Nephron (organoid): Measurements from ENCODE around the gene RSU1.

Experiments
- H3K27ac Mint-ChIP-seq, 3 experiments: 2 replicates each; pipeline ENCODE4 v1.8.0; 2020; ENCODE audit warnings: mixed read lengths in 3 of 3, mild to moderate bottlenecking in 2 of 3, moderate library complexity in 1 of 3
- H3K27me3 Mint-ChIP-seq: 2 replicates; pipeline ENCODE4 v1.8.0; 2021; ENCODE audit warnings: low read depth, mild to moderate bottlenecking, moderate library complexity, mixed read lengths
- H3K36me3 Mint-ChIP-seq: 2 replicates; pipeline ENCODE4 v1.8.0; 2020; ENCODE audit warnings: low read depth, mixed read lengths
- H3K4me1 Mint-ChIP-seq: 2 replicates; pipeline ENCODE4 v1.8.0; 2020; ENCODE audit warnings: mixed read lengths
- H3K4me3 Mint-ChIP-seq, 3 experiments: 2 replicates each; pipeline ENCODE4 v1.8.0; 2020; ENCODE audit warnings: mild to moderate bottlenecking in 3 of 3, mixed read lengths in 3 of 3, moderate library complexity in 2 of 3
- H3K9me3 Mint-ChIP-seq: 2 replicates; pipeline ENCODE4 v1.8.0; 2020; ENCODE audit warnings: mixed read lengths
- TF ChIP-seq, protein P1 (sequence below), 3 experiments: fragments of 200-600 bp; sonication (generic); IDR thresholded peaks; one replicate each; pipeline ENCODE4 v1.5.0; 2021; ENCODE audit warnings: antibody characterized with exemption in 3 of 3; ENCODE audit not compliant: unreplicated experiment in 3 of 3

Gene RSU1

DNA sequence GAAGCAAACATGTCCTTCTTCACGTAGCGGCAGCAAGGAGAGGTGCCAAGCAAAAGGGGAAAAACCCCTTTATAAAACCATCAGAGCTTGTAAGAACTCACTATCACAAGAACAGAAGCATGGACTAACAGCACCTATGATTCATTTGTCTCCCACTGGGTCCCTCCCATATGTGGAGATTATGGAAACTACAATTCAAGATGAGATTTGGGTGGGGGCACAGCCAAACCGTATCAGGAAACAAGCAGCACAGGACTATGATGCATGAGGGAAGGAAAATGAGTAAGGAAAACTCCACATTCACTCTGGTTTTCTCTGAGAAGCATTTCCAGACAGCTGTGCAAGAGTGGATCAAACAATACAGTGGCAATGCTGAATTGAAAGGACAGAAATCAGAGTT, 81.6 kb downstream of the RSU1 start:
- Mint-ChIP-seq H3K4me1 (no peaks in the 10 kb centered on the region), H3K36me3 (peaks cover 76% of the 10 kb centered on the region), H3K27ac (no peak overlapping the region), H3K4me3 (no peak overlapping the region), H3K27me3 (no peaks in the 10 kb centered on the region), H3K9me3 (peaks cover 39% of the 10 kb centered on the region)
- TF ChIP-seq, protein P1, sequence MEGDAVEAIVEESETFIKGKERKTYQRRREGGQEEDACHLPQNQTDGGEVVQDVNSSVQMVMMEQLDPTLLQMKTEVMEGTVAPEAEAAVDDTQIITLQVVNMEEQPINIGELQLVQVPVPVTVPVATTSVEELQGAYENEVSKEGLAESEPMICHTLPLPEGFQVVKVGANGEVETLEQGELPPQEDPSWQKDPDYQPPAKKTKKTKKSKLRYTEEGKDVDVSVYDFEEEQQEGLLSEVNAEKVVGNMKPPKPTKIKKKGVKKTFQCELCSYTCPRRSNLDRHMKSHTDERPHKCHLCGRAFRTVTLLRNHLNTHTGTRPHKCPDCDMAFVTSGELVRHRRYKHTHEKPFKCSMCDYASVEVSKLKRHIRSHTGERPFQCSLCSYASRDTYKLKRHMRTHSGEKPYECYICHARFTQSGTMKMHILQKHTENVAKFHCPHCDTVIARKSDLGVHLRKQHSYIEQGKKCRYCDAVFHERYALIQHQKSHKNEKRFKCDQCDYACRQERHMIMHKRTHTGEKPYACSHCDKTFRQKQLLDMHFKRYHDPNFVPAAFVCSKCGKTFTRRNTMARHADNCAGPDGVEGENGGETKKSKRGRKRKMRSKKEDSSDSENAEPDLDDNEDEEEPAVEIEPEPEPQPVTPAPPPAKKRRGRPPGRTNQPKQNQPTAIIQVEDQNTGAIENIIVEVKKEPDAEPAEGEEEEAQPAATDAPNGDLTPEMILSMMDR (IDR thresholded peaks at IDR 0.05; ENCODE audit: unreplicated experiment in 3 of 3) = no peak

GRCh38 chr10:16732376-16732775, 84.8 kb downstream of the RSU1 start:
- Mint-ChIP-seq H3K27ac (no peak overlapping the region), H3K4me3 (no peak overlapping the region), H3K9me3 (peaks cover 46% of the 10 kb centered on the region)

GRCh38 chr10:16728266-16728665, 89.0 kb downstream of the RSU1 start:
- Mint-ChIP-seq H3K9me3 (peaks cover 23% of the 10 kb centered on the region), H3K27ac (no peak overlapping the region), H3K27me3 (no peaks in the 10 kb centered on the region), H3K4me3 (no peak overlapping the region), H3K36me3 (peaks cover 55% of the 10 kb centered on the region), H3K4me1 (no peaks in the 10 kb centered on the region)
- TF ChIP-seq, protein P1 (IDR thresholded peaks at IDR 0.05; ENCODE audit: unreplicated experiment in 3 of 3) = no peak

More at GRCh38 chr10:16732376-16732775, 84.8 kb downstream of the RSU1 start:
- H3K4me1 Mint-ChIP-seq = no peaks in the 10 kb centered on the region
- H3K27me3 Mint-ChIP-seq = no peaks in the 10 kb centered on the region
- peaks cover 77% of the 10 kb centered on the region for H3K36me3 Mint-ChIP-seq
- TF ChIP-seq, protein P1 (IDR thresholded peaks at IDR 0.05; ENCODE audit: unreplicated experiment in 3 of 3) = no peak

DNA sequence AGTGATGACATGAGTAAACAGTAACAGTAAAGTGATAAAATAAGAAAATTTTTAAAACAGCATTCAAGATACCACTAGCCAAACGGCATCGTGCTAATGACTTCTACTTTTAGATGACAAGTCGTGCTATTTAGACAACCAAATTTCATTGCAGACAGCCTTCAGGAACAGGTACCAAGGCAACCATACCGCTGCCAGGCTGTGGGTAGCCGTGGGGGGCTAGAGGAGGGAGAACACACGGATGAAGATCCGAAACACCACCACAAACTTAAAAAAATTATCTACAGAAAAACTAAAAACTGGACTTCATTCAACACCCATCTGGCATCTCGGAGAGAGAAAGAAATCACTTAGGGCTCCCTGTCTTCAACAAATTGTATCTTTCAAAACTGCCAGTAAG, 89.6 kb downstream of the RSU1 start:
- Mint-ChIP-seq H3K9me3 (peaks cover 23% of the 10 kb centered on the region), H3K27me3 (no peaks in the 10 kb centered on the region), H3K4me3 (no peak overlapping the region), H3K27ac (no peak overlapping the region), H3K36me3 (peaks cover 55% of the 10 kb centered on the region), H3K4me1 (no peaks in the 10 kb centered on the region)
- TF ChIP-seq, protein P1 (IDR thresholded peaks at IDR 0.05; ENCODE audit: unreplicated experiment in 3 of 3) = no peak

DNA sequence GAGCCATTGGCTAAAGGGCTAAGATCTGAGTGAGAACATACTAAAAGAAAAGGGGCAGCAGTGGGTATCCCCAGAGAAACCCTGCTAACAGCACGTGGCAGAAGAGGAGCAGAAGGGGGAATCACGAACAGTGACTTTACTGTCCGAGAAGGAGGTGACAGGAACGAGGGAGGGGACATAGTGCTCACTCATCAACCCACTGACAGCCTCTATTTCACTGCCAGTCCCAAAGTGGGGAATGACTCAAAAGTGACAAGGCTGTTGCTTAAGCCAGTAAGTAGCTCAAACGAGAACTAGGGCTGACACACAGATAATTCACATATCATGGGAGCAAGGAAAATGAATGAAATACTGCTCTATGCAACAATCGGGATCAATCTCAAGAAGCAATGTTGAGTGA, 92.7 kb downstream of the RSU1 start:
- no peaks in the 10 kb centered on the region for H3K4me1 Mint-ChIP-seq
- no peak overlapping the region for H3K27ac Mint-ChIP-seq
- H3K4me3 Mint-ChIP-seq = no peak overlapping the region
- no peaks in the 10 kb centered on the region for H3K27me3 Mint-ChIP-seq
- peaks cover 39% of the 10 kb centered on the region for H3K36me3 Mint-ChIP-seq
- peaks cover 17% of the 10 kb centered on the region for H3K9me3 Mint-ChIP-seq
- TF ChIP-seq, protein P1 (IDR thresholded peaks at IDR 0.05; ENCODE audit: unreplicated experiment in 3 of 3) = no peak

DNA sequence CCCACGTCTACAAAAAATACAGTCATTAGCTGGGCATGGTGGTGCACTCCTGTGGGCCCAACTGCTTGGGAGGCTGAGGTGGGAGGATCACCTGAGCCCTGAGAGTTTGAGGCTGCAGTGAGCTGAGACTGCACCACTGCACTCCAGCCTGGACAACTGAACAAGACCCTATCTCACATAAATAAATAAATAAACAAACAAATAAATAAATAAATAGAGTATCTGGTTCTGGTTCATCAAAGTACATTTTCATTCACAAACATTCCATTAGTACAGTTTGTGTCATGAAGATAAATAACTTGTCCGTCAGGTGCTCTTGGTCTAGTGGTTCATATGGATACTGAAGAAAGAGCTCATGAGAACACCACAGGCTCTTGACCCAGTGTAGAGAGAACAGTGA, 96.4 kb downstream of the RSU1 start:
- Mint-ChIP-seq H3K27ac (no peak overlapping the region), H3K36me3 (peaks cover 20% of the 10 kb centered on the region), H3K4me1 (peaks cover 7% of the 10 kb centered on the region), H3K27me3 (no peaks in the 10 kb centered on the region), H3K9me3 (peaks cover 6% of the 10 kb centered on the region), H3K4me3 (no peak overlapping the region)
- TF ChIP-seq, protein P1 (IDR thresholded peaks at IDR 0.05; ENCODE audit: unreplicated experiment in 3 of 3) = no peak
